HUDEP-2 (cell line): Measurements from ENCODE around the gene HOXB6.

Experiments used
- DNase-seq, 76 experiments: peaks; one replicate each; lab custom pipeline; 2025; ENCODE audit not compliant: unreplicated experiment in 76 of 76; lab: John Stamatoyannopoulos, UW

The HOXB6 gene

DNA sequence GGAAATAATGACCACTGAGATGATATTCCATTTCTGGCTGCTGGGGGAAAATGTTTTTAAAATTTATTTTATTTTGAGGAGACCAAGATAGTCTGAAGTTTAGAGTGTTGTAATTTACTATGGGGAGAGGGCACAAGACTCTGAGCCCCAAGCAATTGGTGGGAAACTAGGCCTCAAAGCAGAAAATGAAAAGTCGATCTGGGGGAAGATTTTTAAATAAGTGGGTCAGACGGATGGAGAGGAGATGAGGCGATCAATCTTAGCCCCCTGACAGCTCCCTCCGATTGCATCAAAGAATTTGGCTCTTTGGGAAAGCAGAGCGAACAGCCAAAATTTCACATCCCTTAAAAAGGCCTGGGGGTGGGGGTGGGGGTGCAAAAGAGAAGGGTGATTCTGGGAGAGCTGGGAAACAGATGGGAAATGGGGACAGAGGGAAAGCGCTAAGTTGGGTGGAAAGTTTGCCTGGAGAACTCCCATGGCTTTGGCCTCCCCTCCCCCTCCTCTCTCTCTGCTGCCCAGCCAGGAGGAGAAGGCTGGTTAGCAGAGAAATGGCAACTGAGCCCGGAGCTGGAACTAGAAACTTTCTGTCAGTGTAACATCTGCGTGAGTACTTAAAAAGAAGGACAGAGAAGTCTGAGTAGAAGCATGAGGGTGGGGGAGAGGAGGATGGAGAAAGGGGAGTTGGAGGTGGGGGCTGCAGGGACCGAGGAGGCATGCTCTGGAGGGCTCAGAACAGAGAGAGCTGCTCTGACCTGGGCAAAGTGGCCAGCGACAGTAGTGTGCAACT is 58.5 kb downstream of the HOXB6 start:
- peak in 22 of 76 experiments; percentile 7 to 66 (median 35) for DNase-seq
